OCI-LY3 (cell line): ENCODE results near the gene PLEKHA6.

Experiments
- H2AFZ ChIP-seq: fragments of 200-600, 300-600 bp; shearing (Covaris generic); 2 replicates; pipeline ENCODE4 v1.6.0; 2014; ENCODE audit warnings: antibody characterized with exemption, low read depth, low read length
- H3K27ac ChIP-seq: fragments of 200-600, 300-600 bp; sonication (generic); 2 replicates; pipeline ENCODE4 v1.5.1; 2014; ENCODE audit warnings: mild to moderate bottlenecking, low read length, moderate library complexity, mixed read lengths
- H3K27me3 ChIP-seq: fragments of 200-600, 300-600 bp; sonication (generic); 2 replicates; pipeline ENCODE4 v1.6.1; 2014; ENCODE audit warnings: low read depth, low read length, mixed read lengths
- H3K36me3 ChIP-seq: fragments of 200-600, 300-600 bp; sonication (generic); replicated peaks from 2 replicates; pipeline ENCODE3; 2014; ENCODE audit warnings: low read depth, low read length, mixed read lengths
- H3K4me1 ChIP-seq: fragments of 300-600, 200-600 bp; sonication (generic); 2 replicates; pipeline ENCODE4 v1.6.1; 2014; ENCODE audit warnings: low read length, mixed read lengths
- H3K4me2 ChIP-seq: fragments of 200-600, 300-600 bp; sonication (generic); 2 replicates; pipeline ENCODE4 v1.6.1; 2014; ENCODE audit warnings: low read length, mixed read lengths
- H3K4me3 ChIP-seq: fragments of 300-600, 200-600 bp; sonication (generic); 2 replicates; pipeline ENCODE4 v1.5.1; 2014; ENCODE audit warnings: antibody characterized with exemption, mild to moderate bottlenecking, low read length, moderate library complexity
- H3K79me2 ChIP-seq: fragments of 300-600, 200-600 bp; shearing (Covaris generic); 2 replicates; pipeline ENCODE4 v1.6.1; 2014; ENCODE audit warnings: mild to moderate bottlenecking, low read length, mixed read lengths
- H3K9ac ChIP-seq: fragments of 300-600, 200-600 bp; shearing (Covaris generic); 2 replicates; pipeline ENCODE4 v1.6.0; 2014; ENCODE audit warnings: mild to moderate bottlenecking, low read length, moderate library complexity
- H3K9me3 ChIP-seq: fragments of 200-600, 300-600 bp; shearing (Covaris generic); 2 replicates; pipeline ENCODE4 v1.6.1; 2014; ENCODE audit warnings: low read length, mixed read lengths; ENCODE audit not compliant: insufficient read depth
- H4K20me1 ChIP-seq: fragments of 200-600, 300-600 bp; sonication (generic); 2 replicates; pipeline ENCODE4 v1.6.1; 2016; ENCODE audit warnings: low read length, mixed read lengths; ENCODE audit not compliant: insufficient read depth
- CTCF ChIP-seq: fragments of 200-600, 300-600 bp; sonication (generic); IDR thresholded peaks from 2 replicates; pipeline ENCODE4 v1.5.1; 2014; ENCODE audit warnings: antibody characterized with exemption, low read length, low read depth
- EZH2phosphoT487 ChIP-seq: fragments of 200-600 bp; shearing (Covaris generic); IDR thresholded peaks from 2 replicates; pipeline ENCODE4 v1.6.1; 2018; ENCODE audit warnings: antibody characterized with exemption, mixed run types, low read depth

The PLEKHA6 gene

GRCh38 chr1:204221271-204221670, 138.5 kb downstream of the PLEKHA6 start:
- TF ChIP-seq EZH2phosphoT487 (no peak), CTCF (no peak)
- H3K4me3 ChIP-seq: no peak overlapping the region
- peaks cover 21% of the 10 kb centered on the region for H3K27me3 ChIP-seq
- no peak overlapping the region for H2AFZ ChIP-seq
- no peaks in the 10 kb centered on the region for H3K36me3 ChIP-seq
- H3K9ac ChIP-seq: no peak overlapping the region
- H3K4me2 ChIP-seq: no peak overlapping the region
- no peaks in the 10 kb centered on the region for H3K9me3 ChIP-seq
- no peaks in the 10 kb centered on the region for H3K4me1 ChIP-seq
- H3K27ac ChIP-seq: no peak overlapping the region
- no peaks in the 10 kb centered on the region for H3K79me2 ChIP-seq
- no peaks in the 10 kb centered on the region for H4K20me1 ChIP-seq

- peaks cover 31% of the 10 kb centered on the region for H3K27me3 ChIP-seq
- no peak overlapping the region for H3K9ac ChIP-seq
- H3K36me3 ChIP-seq: no peaks in the 10 kb centered on the region
- H2AFZ ChIP-seq: no peak overlapping the region
- no peaks in the 10 kb centered on the region for H3K4me1 ChIP-seq
- H3K4me3 ChIP-seq: no peak overlapping the region
- H3K4me2 ChIP-seq: no peak overlapping the region
- H3K27ac ChIP-seq: no peak overlapping the region
- H4K20me1 ChIP-seq: no peaks in the 10 kb centered on the region
- TF ChIP-seq CTCF (no peak), EZH2phosphoT487 (no peak)
- H3K79me2 ChIP-seq: no peaks in the 10 kb centered on the region
- H3K9me3 ChIP-seq: no peaks in the 10 kb centered on the region
These were observed 139.6 kb downstream of the PLEKHA6 start for GRCh38 chr1:204219971-204220616.

- TF ChIP-seq EZH2phosphoT487 (no peak), CTCF (no peak)
- H3K27ac ChIP-seq: no peak overlapping the region
- no peak overlapping the region for H3K4me2 ChIP-seq
- H3K36me3 ChIP-seq: no peaks in the 10 kb centered on the region
- no peaks in the 10 kb centered on the region for H3K9me3 ChIP-seq
- H2AFZ ChIP-seq: no peak overlapping the region
- no peaks in the 10 kb centered on the region for H4K20me1 ChIP-seq
- H3K4me1 ChIP-seq: no peaks in the 10 kb centered on the region
- H3K4me3 ChIP-seq: no peak overlapping the region
- peaks cover 23% of the 10 kb centered on the region for H3K27me3 ChIP-seq
- H3K9ac ChIP-seq: no peak overlapping the region
- no peaks in the 10 kb centered on the region for H3K79me2 ChIP-seq
These were observed 141.2 kb downstream of the PLEKHA6 start for GRCh38 chr1:204218552-204218951.

GRCh38 chr1:204217648-204218000, 142.1 kb downstream of the PLEKHA6 start:
- no peaks in the 10 kb centered on the region for H4K20me1 ChIP-seq
- TF ChIP-seq CTCF: no peak
- no peak for TF ChIP-seq EZH2phosphoT487

More at GRCh38 chr1:204217648-204218000, 142.1 kb downstream of the PLEKHA6 start:
- no peaks in the 10 kb centered on the region for H3K4me1 ChIP-seq
- no peaks in the 10 kb centered on the region for H3K9me3 ChIP-seq
- H3K79me2 ChIP-seq: no peaks in the 10 kb centered on the region
- H3K4me2 ChIP-seq: no peak overlapping the region
- no peak overlapping the region for H2AFZ ChIP-seq
- H3K36me3 ChIP-seq: no peaks in the 10 kb centered on the region
- H3K27me3 ChIP-seq: peaks cover 30% of the 10 kb centered on the region
- H3K9ac ChIP-seq: no peak overlapping the region
- no peak overlapping the region for H3K4me3 ChIP-seq
- no peak overlapping the region for H3K27ac ChIP-seq
